ENCODE measurements around the gene TIGD7. TPM values are rescaled to one million over a fixed set of nuclear protein-coding genes. Genes with fewer than 3 reads are reported as not detected.

The TIGD7 gene
- total and polyA plus RNA-seq, 2 of the 8 experiments (the other 6 are each of a cell fraction or from before 2014, with no cell fraction given) = 3.0 to 8.9 TPM

DNA sequence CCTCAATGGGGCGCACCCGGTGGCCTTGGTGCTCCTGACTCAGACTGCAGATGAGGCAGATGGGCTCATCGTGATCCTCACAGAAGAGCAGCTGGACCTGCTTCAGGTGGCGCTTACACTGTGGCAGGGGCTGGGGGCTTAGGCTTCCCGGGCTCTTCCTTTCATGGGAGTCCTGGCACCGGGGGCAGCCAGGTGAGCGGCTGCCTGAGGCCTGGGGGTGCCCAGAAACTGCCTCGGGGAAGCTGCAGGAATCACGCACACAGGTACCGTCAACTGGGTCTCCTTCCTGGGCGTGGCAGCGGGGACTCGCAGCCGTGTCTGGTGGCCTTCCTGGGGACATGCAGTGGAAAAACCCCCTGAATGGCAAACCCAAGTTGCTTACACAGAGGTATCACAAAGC lies 55.8 kb downstream of the TIGD7 start:
- Histone ChIP-seq H3K27ac (ENCODE audit: low read depth, low read length) (no peak overlapping the region), H2BK15ac (ENCODE audit: low read length) (no peak overlapping the region), H3K9ac (replicated peaks in 1 of 4; ENCODE audit: extremely low read depth in 1 of 4, low read depth in 3 of 4, low read length in 3 of 4) (no peak overlapping the region), H3K4ac (replicated peaks; ENCODE audit: insufficient read length, low read depth, low read length) (no peak overlapping the region), H3K56ac (replicated peaks; ENCODE audit: insufficient read length, low read depth, low read length) (no peak overlapping the region), H3K4me2 (ENCODE audit: insufficient read depth in 1 of 2, low read depth in 2 of 2, low read length in 2 of 2) (no peak overlapping the region), H3K23ac (ENCODE audit: insufficient read length) (no peak overlapping the region), H3K36me3 (ENCODE audit: control insufficient read depth in 2 of 4, insufficient read depth in 4 of 4, low read length in 3 of 4) (no peaks in the 10 kb centered on the region), H3K4me1 (replicated peaks in 1 of 4; ENCODE audit: control insufficient read depth in 3 of 4, insufficient read depth in 4 of 4, low read length in 3 of 4) (no peaks in the 10 kb centered on the region), H3K23me2 (ENCODE audit: low read depth, low read length) (no peaks in the 10 kb centered on the region), H4K5ac (ENCODE audit: insufficient read length, low read depth, low read length) (no peak overlapping the region), H2BK12ac (ENCODE audit: low read depth, low read length) (no peak overlapping the region), H2AFZ (ENCODE audit: low read length) (no peak overlapping the region), H3K14ac (ENCODE audit: insufficient read length) (no peak overlapping the region), H3K27me3 (replicated peaks in 1 of 4; ENCODE audit: control insufficient read depth in 3 of 4, extremely low read depth in 1 of 4, insufficient read depth in 3 of 4, low read length in 3 of 4) (no peaks in the 10 kb centered on the region), H2AK5ac (ENCODE audit: low read depth, low read length) (no peak overlapping the region), H3K9me3 (ENCODE audit: insufficient read depth in 2 of 2, low read depth in 1 of 2, low read length in 1 of 2) (peaks cover 29 to 36% of the 10 kb centered on the region in 2 experiments), H2BK20ac (ENCODE audit: low read length) (no peak overlapping the region), H2BK5ac (ENCODE audit: low read depth, low read length) (no peak overlapping the region), H2BK120ac (replicated peaks; ENCODE audit: low read depth, low read length) (no peak overlapping the region), H3K4me3 (ENCODE audit: extremely low read depth in 1 of 4, insufficient read depth in 2 of 4, low read depth in 3 of 4, low read length in 4 of 4) (no peak overlapping the region), H3K79me2 (ENCODE audit: control insufficient read depth in 1 of 2, insufficient read depth in 2 of 2, low read length in 2 of 2) (no peaks in the 10 kb centered on the region), H3K18ac (ENCODE audit: extremely low read depth, low read length) (no peak overlapping the region), H4K8ac (ENCODE audit: extremely low read depth, insufficient read depth, low read length) (no peak overlapping the region; the same call in 1 of the 2 replicates), H3K79me1 (ENCODE audit: low read depth, low read length) (no peaks in the 10 kb centered on the region), H4K20me1 (replicated peaks in 1 of 2; ENCODE audit: control insufficient read depth in 1 of 2, insufficient read depth in 2 of 2, low read length in 2 of 2) (no peaks in the 10 kb centered on the region), H4K91ac (replicated peaks; ENCODE audit: insufficient read length, low read length) (no peak overlapping the region)
- CTCF ChIA-PET (ENCODE audit: partially characterized antibody) = interaction anchor here (0.5 to 1.5 kb wide), 3 partner anchors 8 to 145 kb away, joined by 3 read pairs; no protein-coding TSS in a partner anchor
- TF ChIP-seq RBBP5 (IDR thresholded peaks at IDR 0.05; ENCODE audit: borderline replicate concordance, low read depth, low read length) (no peak), EZH2 (IDR thresholded peaks at IDR 0.05; ENCODE audit: low read depth, low read length, severe bottlenecking) (no peak)
- TF ChIP-seq, protein P1, sequence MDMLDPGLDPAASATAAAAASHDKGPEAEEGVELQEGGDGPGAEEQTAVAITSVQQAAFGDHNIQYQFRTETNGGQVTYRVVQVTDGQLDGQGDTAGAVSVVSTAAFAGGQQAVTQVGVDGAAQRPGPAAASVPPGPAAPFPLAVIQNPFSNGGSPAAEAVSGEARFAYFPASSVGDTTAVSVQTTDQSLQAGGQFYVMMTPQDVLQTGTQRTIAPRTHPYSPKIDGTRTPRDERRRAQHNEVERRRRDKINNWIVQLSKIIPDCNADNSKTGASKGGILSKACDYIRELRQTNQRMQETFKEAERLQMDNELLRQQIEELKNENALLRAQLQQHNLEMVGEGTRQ (IDR thresholded peaks at IDR 0.05; ENCODE audit: low read length) = no peak
- 87% methylated on average over 14 of the region's 14 CpGs; no CpG with 5 or more reads in 1 of the 2 experiments for WGBS, 2 experiments (ENCODE audit: extremely low coverage in 1 of 2, insufficient coverage in 1 of 2, insufficient read length in 1 of 2, insufficient replicate concordance in 2 of 2, low coverage in 1 of 2, low lambda C conversion rate in 2 of 2, missing lambda C conversion rate in 1 of 2)
- DNase-seq (ENCODE audit: low read depth in 1 of 2, low spot score in 2 of 2) (no peak), FAIRE-seq (no peak)
- POLR2A ChIA-PET (ENCODE audit: partially characterized antibody) = interaction anchor here (1.1 kb wide), 1 partner anchor 207 kb away, joined by 5 read pairs; no protein-coding TSS in a partner anchor
